Fibroblast of lung (primary cell): ENCODE results near the gene HCFC1R1. TPM values are rescaled to one million over a fixed set of nuclear protein-coding genes. Genes with fewer than 3 reads are reported as not detected.
"Not testable (repeated sequence)": the region's sequence is repeated elsewhere in the genome, so short reads cannot be mapped to it uniquely, and the experiment has no call there.

ENCODE experiments used
- DNase-seq, 2 donors: peaks; one replicate each; pipeline versions ENCODE4 v3.0.0 to v3.0.0-alpha.2; 2010; ENCODE audit warnings: low read depth in 2 of 2
- H2AFZ ChIP-seq: 2 replicates; pipeline ENCODE4 v1.5.1; 2012; ENCODE audit warnings: low read length, control low read depth, inconsistent platforms
- H3K27ac ChIP-seq: 2 replicates; pipeline ENCODE4 v1.5.1; 2011; ENCODE audit warnings: low read length, control low read depth; ENCODE audit not compliant: insufficient read depth
- H3K27me3 ChIP-seq: 2 replicates; pipeline ENCODE4 v1.5.1; 2011; ENCODE audit warnings: mild to moderate bottlenecking, low read length; ENCODE audit not compliant: control insufficient read depth, insufficient read depth
- H3K36me3 ChIP-seq: 2 replicates; pipeline ENCODE4 v1.5.1; 2011; ENCODE audit warnings: low read length; ENCODE audit not compliant: control insufficient read depth, insufficient read depth
- H3K4me1 ChIP-seq: 2 replicates; pipeline ENCODE4 v1.5.1; 2011; ENCODE audit warnings: low read length; ENCODE audit not compliant: control insufficient read depth, insufficient read depth; ENCODE audit errors: extremely low read depth
- H3K4me2 ChIP-seq: 2 replicates; pipeline ENCODE4 v1.5.1; 2011; ENCODE audit warnings: low read length, control low read depth; ENCODE audit not compliant: insufficient read depth; ENCODE audit errors: extremely low read depth
- H3K4me3 ChIP-seq, 4 experiments: fragments of 200-600 bp in 1 of 4; sonication (generic) in 1 of 4; replicated peaks in 1 of 4; 2 replicates each; pipeline ENCODE4 v1.5.1; 2011 to 2016; ENCODE audit warnings: low read length in 4 of 4, low read depth in 3 of 4, mild to moderate bottlenecking in 3 of 4, control low read depth in 2 of 4, inconsistent platforms in 1 of 4, mixed read lengths in 1 of 4; ENCODE audit not compliant: insufficient read depth in 1 of 4; ENCODE audit errors: control extremely low read depth in 1 of 4
- H3K79me2 ChIP-seq: 2 replicates; pipeline ENCODE4 v1.5.1; 2012; ENCODE audit warnings: mild to moderate bottlenecking, low read length, inconsistent platforms; ENCODE audit not compliant: control insufficient read depth, insufficient read depth
- H3K9ac ChIP-seq: 2 replicates; pipeline ENCODE4 v1.5.1; 2011; ENCODE audit warnings: mild to moderate bottlenecking, low read length, control low read depth; ENCODE audit not compliant: insufficient read depth
- H3K9me3 ChIP-seq: 2 replicates; pipeline ENCODE4 v1.5.1; 2012; ENCODE audit warnings: low read depth, low read length; ENCODE audit not compliant: control insufficient read depth, insufficient read depth
- H4K20me1 ChIP-seq: 2 replicates; pipeline ENCODE4 v1.5.1; 2011; ENCODE audit warnings: low read length; ENCODE audit not compliant: control insufficient read depth, insufficient read depth; ENCODE audit errors: extremely low read depth
- EZH2 ChIP-seq: IDR thresholded peaks from 2 replicates; pipeline ENCODE4 v1.5.1; 2012; ENCODE audit warnings: low read length, control low read depth, mild to moderate bottlenecking; ENCODE audit errors: missing control alignments
- polyA minus RNA-seq: library from RNA; depleted of rRNA, polyadenylated mRNA; stranded (reverse); fragments of >200 nt; gene quantifications from 2 replicates; pipeline ENCODE4 v1.2.3, GENCODE V29; 2011; ENCODE audit warnings: low replicate concordance
- polyA plus RNA-seq, 2 donors: library from polyadenylated mRNA; depleted of rRNA in 1 of 2; stranded (reverse) in 1 of 2; unstranded in 1 of 2; fragments of >200 nt; gene quantifications; 2 replicates each; pipeline ENCODE4 v1.2.1, GENCODE V29; 2011 to 2012; ENCODE audit warnings: missing spikeins in 1 of 2
- total RNA-seq: library from RNA; depleted of rRNA; stranded (reverse); fragments of >200 nt; gene quantifications from 2 replicates; pipeline ENCODE4 v1.2.1, GENCODE V29; 2014
- TF ChIP-seq, protein P1 (sequence below), 2 donors: IDR thresholded peaks in 1 of 2; conservative IDR thresholded peaks in 1 of 2; 1 replicate in 1 of 2; 2 replicates in 1 of 2; pipeline ENCODE4 v1.5.1; 2011 to 2012; ENCODE audit warnings: low read length in 2 of 2, control low read depth in 1 of 2, inconsistent platforms in 1 of 2, low read depth in 1 of 2, mild to moderate bottlenecking in 1 of 2

HCFC1R1 gene, protein sequence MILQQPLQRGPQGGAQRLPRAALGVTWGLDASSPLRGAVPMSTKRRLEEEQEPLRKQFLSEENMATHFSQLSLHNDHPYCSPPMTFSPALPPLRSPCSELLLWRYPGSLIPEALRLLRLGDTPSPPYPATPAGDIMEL
- total RNA-seq (36.0 and 75.5 TPM in 2 replicates), polyA plus RNA-seq (44.9 and 58.0 TPM in 2 replicates), polyA minus RNA-seq (66.1 and 106 TPM in 2 replicates)
- 219 and 305 TPM in 2 replicates for polyA plus RNA-seq (2012)

DNA sequence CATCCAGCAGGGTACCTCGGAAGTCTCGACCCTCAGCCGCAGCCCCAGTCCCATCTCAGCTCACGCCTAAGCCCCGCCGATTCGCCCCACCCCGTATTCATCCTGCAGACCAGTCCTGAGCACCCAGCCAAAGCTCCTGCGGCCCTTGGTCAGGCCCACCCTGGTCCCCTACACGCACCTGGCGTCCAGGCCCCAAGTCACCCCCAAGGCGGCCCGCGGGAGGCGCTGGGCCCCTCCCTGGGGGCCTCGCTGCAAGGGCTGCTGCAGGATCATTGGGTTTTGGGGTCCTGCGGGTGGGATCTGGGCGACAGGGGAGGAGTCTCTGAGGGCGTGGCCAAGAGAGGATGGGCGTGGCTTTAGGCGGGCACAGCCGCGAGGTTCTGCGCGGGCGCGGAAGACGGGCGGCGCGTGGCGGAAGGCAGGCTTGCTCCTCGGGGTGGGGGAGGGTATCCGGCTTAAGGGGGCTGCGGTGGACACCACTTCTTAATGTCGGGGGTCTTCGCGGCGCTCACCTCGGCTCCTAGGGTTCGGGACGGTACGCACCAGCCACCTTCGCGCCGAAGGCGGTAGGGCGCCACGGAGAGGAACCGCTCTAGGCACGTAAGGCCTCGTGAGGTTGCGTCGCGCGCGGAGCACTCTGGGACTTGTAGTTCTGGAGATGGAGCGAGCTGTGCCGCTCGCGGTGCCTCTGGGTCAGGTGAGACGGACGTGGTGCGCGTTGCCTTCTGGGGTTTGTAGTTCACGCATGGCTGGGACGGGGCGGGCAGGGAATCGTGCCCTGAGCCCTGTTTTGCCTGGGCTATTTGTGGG is at the start of gene HCFC1R1, which contains the start of gene THOC6:
TSS of gene HCFC1R1 (minus strand) at position 274 of the 810 bp plus-strand sequence. CDS start at position 273, 1 bp downstream.
TSS of gene THOC6 (plus strand) at position 367 of the 810 bp plus-strand sequence. CDS start at position 659, 292 bp downstream.
- Histone ChIP-seq H3K36me3 (peaks cover 27% of the 10 kb centered on the region), H3K27ac (peak within 1 kb of the TSS; percentile 99), H3K4me3 (peak within 1 kb of the TSS; percentile 51 to 100 (median 82)), H3K4me1 (peaks cover 7% of the 10 kb centered on the region), H4K20me1 (no peaks in the 10 kb centered on the region), H3K9ac (peak within 1 kb of the TSS; percentile 78), H3K79me2 (peaks cover 2% of the 10 kb centered on the region), H3K9me3 (no peaks in the 10 kb centered on the region), H3K27me3 (no peaks in the 10 kb centered on the region), H2AFZ (no peak within 1 kb of the TSS), H3K4me2 (peak within 1 kb of the TSS; percentile 99)
- no peak for TF ChIP-seq EZH2
- TF ChIP-seq, protein P1, sequence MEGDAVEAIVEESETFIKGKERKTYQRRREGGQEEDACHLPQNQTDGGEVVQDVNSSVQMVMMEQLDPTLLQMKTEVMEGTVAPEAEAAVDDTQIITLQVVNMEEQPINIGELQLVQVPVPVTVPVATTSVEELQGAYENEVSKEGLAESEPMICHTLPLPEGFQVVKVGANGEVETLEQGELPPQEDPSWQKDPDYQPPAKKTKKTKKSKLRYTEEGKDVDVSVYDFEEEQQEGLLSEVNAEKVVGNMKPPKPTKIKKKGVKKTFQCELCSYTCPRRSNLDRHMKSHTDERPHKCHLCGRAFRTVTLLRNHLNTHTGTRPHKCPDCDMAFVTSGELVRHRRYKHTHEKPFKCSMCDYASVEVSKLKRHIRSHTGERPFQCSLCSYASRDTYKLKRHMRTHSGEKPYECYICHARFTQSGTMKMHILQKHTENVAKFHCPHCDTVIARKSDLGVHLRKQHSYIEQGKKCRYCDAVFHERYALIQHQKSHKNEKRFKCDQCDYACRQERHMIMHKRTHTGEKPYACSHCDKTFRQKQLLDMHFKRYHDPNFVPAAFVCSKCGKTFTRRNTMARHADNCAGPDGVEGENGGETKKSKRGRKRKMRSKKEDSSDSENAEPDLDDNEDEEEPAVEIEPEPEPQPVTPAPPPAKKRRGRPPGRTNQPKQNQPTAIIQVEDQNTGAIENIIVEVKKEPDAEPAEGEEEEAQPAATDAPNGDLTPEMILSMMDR (conservative IDR thresholded peaks at IDR 0.05 in 1 of 2, IDR thresholded peaks at IDR 0.05 in 1 of 2; ENCODE audit: low read depth in 1 of 2, low read length in 2 of 2), result no peak
- peak; percentile 97 to 98 for DNase-seq

DNA sequence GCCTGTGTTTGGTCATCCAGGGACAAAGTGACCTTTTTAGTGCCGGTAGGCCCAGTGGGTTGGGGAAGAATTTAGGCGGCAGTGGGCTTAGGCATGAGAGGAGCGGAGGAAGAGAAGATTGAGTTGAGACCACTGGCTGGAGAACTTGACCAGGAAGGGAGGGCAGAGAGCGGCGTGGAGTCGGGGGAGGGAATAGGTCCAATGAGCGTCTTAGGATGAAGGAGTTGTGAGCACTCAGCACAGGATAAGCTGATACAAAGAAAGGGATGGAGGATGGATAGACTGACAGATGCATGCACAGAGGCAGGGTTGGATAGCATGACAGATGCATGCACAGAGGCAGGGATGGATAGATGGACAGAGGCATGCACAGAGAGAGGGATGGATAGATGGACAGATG is 49.7 kb upstream of the HCFC1R1 start:
- Histone ChIP-seq H3K9ac (no peak overlapping the region), H3K27ac (no peak overlapping the region), H3K36me3 (no peaks in the 10 kb centered on the region), H3K79me2 (no peaks in the 10 kb centered on the region), H3K27me3 (peaks cover 11% of the 10 kb centered on the region), H2AFZ (no peak overlapping the region), H3K4me2 (no peak overlapping the region), H3K4me3 (no peak overlapping the region), H3K4me1 (no peaks in the 10 kb centered on the region), H3K9me3 (no peaks in the 10 kb centered on the region), H4K20me1 (no peaks in the 10 kb centered on the region)
- TF ChIP-seq, protein P1 (conservative IDR thresholded peaks at IDR 0.05 in 1 of 2, IDR thresholded peaks at IDR 0.05 in 1 of 2; ENCODE audit: low read depth in 1 of 2, low read length in 2 of 2), result no peak
- TF ChIP-seq EZH2, result no peak
- DNase-seq, result no peak

DNA sequence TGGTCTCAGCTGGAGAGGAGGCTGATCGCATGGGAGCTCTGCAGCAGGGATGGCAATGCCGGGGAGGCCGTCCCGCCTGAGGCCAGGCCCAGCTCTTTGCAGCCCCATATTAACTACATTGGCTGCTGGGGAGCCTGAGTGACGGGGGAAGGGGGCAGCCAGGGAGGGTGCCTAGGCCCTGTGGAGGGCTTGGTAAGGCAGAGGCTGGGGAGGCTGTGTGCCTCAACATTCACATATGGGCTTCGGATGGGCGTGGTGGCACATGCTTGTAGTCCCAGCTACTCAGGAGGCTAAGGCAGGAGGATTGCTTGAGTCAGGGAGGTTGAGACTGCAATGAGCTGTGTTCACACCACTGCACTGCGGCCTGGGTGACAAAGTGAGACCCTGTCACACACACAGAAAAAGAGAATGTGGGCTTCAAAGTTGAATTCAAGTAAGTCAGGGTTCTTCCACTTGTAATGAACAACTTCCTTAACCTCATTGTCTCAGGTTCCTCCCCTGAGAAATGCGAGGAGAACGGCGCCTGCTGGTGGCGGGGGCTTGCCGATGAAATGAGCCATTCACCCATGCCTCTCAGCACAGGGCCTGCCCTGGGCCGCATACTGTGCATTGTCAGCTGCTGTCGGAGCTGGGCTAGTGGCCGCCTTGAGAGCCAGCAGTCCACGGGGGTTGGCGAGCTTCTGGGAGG is 49.0 kb upstream of the HCFC1R1 start:
- not testable (repeated sequence) for DNase-seq, H3K79me2 ChIP-seq, H3K4me3 ChIP-seq, H3K4me2 ChIP-seq, H2AFZ ChIP-seq, H3K27me3 ChIP-seq, H3K4me1 ChIP-seq, H3K9me3 ChIP-seq, H3K27ac ChIP-seq, H4K20me1 ChIP-seq, H3K36me3 ChIP-seq, H3K9ac ChIP-seq

DNA sequence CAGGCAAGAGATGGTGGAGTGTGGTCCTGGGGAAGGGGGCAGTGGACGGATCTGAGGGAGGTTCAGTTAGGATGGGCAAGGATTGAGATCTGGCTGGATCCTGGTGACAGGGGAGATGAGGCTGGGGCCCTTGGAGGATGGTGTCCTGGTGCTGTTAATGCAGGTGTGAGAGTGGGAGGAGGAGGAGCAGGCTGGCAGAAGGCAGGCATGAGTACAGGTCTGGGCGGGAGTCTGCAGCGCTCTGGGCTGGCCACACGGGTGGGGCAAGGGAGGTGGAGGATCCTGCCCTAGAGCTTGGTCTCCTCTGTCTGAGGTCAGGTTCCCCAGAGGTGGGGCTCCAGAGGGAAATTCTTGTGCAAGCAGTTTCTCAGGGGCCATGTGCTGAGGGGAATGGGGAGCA is 48.4 kb upstream of the HCFC1R1 start:
- H2AFZ ChIP-seq, H3K4me1 ChIP-seq, H3K4me3 ChIP-seq, H3K9me3 ChIP-seq, H3K27me3 ChIP-seq, H3K9ac ChIP-seq, H4K20me1 ChIP-seq, H3K36me3 ChIP-seq, DNase-seq, H3K79me2 ChIP-seq, H3K4me2 ChIP-seq, H3K27ac ChIP-seq: not testable (repeated sequence)
